ENCODE results near the gene GCNT2. TPM values are rescaled to one million over a fixed set of nuclear protein-coding genes. Genes with fewer than 3 reads are reported as not detected.
A peak's percentile ranks its signal among the peaks of the same experiment; 100 is the strongest.
"Not testable (repeated sequence)": the region's sequence is repeated elsewhere in the genome, so short reads cannot be mapped to it uniquely, and the experiment has no call there.

GCNT2 gene
- polyA plus RNA-seq, 3 donors: 3.5 to 10.0 (median 4.3) TPM

DNA sequence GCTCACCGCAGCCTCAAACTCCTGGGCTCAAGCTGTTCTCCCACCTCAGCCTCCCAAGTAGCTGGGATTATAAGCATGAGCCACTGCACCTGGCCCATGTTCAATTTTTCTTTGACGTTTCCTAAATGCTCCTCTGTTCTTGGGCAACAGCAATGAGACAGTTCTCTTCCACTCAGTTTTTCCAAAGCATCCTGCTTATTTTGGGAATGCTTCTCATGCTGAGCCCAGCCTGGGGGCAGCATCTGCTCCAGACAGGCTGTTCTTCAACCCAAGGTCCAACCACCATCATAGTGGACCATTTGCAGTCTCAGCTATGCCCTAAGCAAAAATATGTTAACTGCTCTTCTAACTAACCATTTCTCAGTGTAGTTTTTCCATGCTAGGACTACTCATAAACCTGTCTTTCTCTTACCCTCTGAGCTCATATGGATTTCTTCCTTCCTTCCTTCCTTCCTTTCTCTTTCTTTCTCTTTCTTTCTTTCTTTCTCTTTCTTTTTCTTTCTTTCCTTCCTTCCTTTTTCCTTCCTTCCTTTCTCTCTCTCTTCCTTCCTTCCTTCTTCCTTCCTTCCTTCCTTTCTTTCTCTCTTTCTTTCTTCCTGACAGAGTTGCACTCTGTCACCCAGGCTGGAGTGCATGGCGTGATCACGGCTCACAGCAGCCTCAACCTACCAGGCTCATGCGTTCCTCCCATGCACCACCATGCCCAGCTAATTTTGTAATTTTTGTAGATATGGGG lies 48.4 kb downstream of the GCNT2 start:
- no peak overlapping the region for H3K4me3 ChIP-seq (replicated peaks in 1 of 3; ENCODE audit: low read depth in 2 of 3, low read length in 3 of 3)
- Mint-ChIP-seq H3K36me3 (peaks cover 22 to 32% of the 10 kb centered on the region in 2 donors), H3K4me3 (no peak overlapping the region), H3K27ac (peak overlapping the region in 3 of 7 donors; percentile 28 to 44 (median 42)), H3K27me3 (ENCODE audit: low read depth in 3 of 3) (peaks cover 0 to 4% (median 0%) of the 10 kb centered on the region in 3 donors), H3K4me1 (peaks cover 5% of the 10 kb centered on the region), H3K9me3 (no peaks in the 10 kb centered on the region)
- no peak overlapping the region for H2AFZ ChIP-seq (ENCODE audit: insufficient read depth, low read depth, low read length, poor library complexity, severe bottlenecking)
- intact Hi-C loops (cut with micrococcal nuclease): no loop called here
- peaks cover 70% of the 10 kb centered on the region for H3K79me2 ChIP-seq (ENCODE audit: insufficient read depth, low read length)
- H3K36me3 ChIP-seq (replicated peaks in 1 of 2; ENCODE audit: control insufficient read depth in 1 of 2, insufficient read depth in 2 of 2, low read length in 2 of 2): peaks cover 6 to 70% of the 10 kb centered on the region in 2 donors
- 96% methylated on average over 2 of the region's 5 CpGs for WGBS (ENCODE audit: insufficient coverage)
- no peaks in the 10 kb centered on the region for H3K27me3 ChIP-seq (ENCODE audit: control insufficient read depth in 2 of 2, insufficient read depth in 2 of 2, low read length in 2 of 2)
- H3K4me1 ChIP-seq (ENCODE audit: control insufficient read depth in 1 of 2, insufficient read depth in 2 of 2, low read length in 2 of 2): no peaks in the 10 kb centered on the region
- H3K27ac ChIP-seq (ENCODE audit: low read depth in 1 of 2, low read length in 2 of 2): peak overlapping the region in 1 of 2 donors; percentile 16
- H3K9ac ChIP-seq (ENCODE audit: insufficient read depth, low read length, poor library complexity, severe bottlenecking): no peak overlapping the region
- TF ChIP-seq, protein P1, sequence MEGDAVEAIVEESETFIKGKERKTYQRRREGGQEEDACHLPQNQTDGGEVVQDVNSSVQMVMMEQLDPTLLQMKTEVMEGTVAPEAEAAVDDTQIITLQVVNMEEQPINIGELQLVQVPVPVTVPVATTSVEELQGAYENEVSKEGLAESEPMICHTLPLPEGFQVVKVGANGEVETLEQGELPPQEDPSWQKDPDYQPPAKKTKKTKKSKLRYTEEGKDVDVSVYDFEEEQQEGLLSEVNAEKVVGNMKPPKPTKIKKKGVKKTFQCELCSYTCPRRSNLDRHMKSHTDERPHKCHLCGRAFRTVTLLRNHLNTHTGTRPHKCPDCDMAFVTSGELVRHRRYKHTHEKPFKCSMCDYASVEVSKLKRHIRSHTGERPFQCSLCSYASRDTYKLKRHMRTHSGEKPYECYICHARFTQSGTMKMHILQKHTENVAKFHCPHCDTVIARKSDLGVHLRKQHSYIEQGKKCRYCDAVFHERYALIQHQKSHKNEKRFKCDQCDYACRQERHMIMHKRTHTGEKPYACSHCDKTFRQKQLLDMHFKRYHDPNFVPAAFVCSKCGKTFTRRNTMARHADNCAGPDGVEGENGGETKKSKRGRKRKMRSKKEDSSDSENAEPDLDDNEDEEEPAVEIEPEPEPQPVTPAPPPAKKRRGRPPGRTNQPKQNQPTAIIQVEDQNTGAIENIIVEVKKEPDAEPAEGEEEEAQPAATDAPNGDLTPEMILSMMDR (IDR thresholded peaks at IDR 0.05): no peak
- H3K9me3 ChIP-seq (replicated peaks in 1 of 2; ENCODE audit: control insufficient read depth in 1 of 2, insufficient read depth in 1 of 2, low read length in 2 of 2): no peaks in the 10 kb centered on the region
- peaks cover 90% of the 10 kb centered on the region for H4K20me1 ChIP-seq (ENCODE audit: insufficient read depth, low read length)
- no peak overlapping the region for H3K4me2 ChIP-seq (replicated peaks; ENCODE audit: extremely low read depth, low read length, poor library complexity, severe bottlenecking)
- no peak for DNase-seq

DNA sequence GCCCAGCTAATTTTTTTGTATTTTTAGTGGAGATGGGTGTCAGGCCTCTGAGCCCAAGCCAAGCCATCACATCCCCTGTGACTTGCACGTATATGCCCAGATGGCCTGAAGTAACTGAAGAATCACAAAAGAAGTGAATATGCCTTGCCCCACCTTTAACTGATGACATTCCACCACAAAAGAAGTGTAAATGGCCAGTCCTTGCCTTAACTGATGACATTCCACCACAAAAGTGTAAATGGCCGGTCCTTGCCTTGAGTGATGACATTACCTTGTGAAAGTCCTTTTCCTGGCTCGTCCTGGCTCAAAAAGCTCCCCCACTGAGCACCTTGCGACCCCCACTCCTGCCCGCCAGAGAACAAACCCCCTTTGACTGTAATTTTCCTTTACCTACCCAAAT lies 54.4 kb downstream of the GCNT2 start:
- Histone ChIP-seq H3K36me3 (replicated peaks in 1 of 2; ENCODE audit: control insufficient read depth in 1 of 2, insufficient read depth in 2 of 2, low read length in 2 of 2) (peaks cover 9 to 37% of the 10 kb centered on the region in 2 donors), H3K79me2 (ENCODE audit: insufficient read depth, low read length) (peaks cover 43% of the 10 kb centered on the region), H4K20me1 (ENCODE audit: insufficient read depth, low read length) (peaks cover 70% of the 10 kb centered on the region)
- H3K27ac ChIP-seq (ENCODE audit: low read depth in 1 of 2, low read length in 2 of 2); H3K9ac ChIP-seq (ENCODE audit: insufficient read depth, low read length, poor library complexity, severe bottlenecking); H3K9me3 ChIP-seq (replicated peaks in 1 of 2; ENCODE audit: control insufficient read depth in 1 of 2, insufficient read depth in 1 of 2, low read length in 2 of 2); intact Hi-C loops (cut with micrococcal nuclease); H3K4me1 Mint-ChIP-seq; DNase-seq; H3K4me2 ChIP-seq (replicated peaks; ENCODE audit: extremely low read depth, low read length, poor library complexity, severe bottlenecking); H3K9me3 Mint-ChIP-seq; H2AFZ ChIP-seq (ENCODE audit: insufficient read depth, low read depth, low read length, poor library complexity, severe bottlenecking); H3K4me1 ChIP-seq (ENCODE audit: control insufficient read depth in 1 of 2, insufficient read depth in 2 of 2, low read length in 2 of 2); H3K4me3 ChIP-seq (replicated peaks in 1 of 3; ENCODE audit: low read depth in 2 of 3, low read length in 3 of 3); H3K27me3 ChIP-seq (ENCODE audit: control insufficient read depth in 2 of 2, insufficient read depth in 2 of 2, low read length in 2 of 2); H3K27me3 Mint-ChIP-seq (ENCODE audit: low read depth in 3 of 3); H3K4me3 Mint-ChIP-seq; H3K27ac Mint-ChIP-seq: not testable (repeated sequence)
- H3K36me3 Mint-ChIP-seq: peaks cover 22 to 24% of the 10 kb centered on the region in 2 donors
- WGBS (ENCODE audit: insufficient coverage): no CpG with 5 or more reads among the region's 5 CpGs
